NCI-H524 (cell line): ENCODE measurements around the gene PRKCA.
"Not testable (repeated sequence)": the region's sequence is repeated elsewhere in the genome, so short reads cannot be mapped to it uniquely, and the experiment has no call there.

Source experiments
- DNase-seq, 2 experiments: peaks; one replicate each; lab custom pipeline; 2025; lab: John Stamatoyannopoulos, UW

Gene PRKCA

DNA sequence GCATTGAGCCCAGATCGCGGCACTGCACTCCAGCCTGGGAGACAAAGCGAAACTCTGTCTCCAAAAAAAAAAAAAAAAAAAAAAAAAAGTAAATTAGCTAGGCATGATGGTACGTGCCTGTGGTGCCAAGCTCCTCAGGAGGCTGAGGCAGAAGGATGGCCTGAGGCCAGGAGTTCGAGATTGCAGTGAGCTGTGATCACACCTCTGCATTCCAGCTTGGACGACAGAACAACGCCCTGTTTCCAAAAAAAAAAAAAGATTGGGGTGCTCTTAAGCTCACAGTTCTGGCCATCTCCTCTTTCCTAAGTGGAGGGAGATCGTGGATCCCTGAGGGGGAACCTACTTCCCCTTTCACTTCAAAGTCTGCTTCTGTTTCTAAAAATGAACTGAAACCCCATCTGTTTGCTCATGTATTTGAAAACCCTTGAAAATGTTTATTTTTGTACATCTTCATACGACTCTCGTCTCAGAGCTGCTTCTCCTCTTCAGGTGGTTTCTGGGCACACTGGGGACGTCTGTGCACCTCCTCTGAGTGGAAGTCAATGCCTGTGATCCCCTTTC lies 138.8 kb downstream of the PRKCA start:
- no peak for DNase-seq

DNA sequence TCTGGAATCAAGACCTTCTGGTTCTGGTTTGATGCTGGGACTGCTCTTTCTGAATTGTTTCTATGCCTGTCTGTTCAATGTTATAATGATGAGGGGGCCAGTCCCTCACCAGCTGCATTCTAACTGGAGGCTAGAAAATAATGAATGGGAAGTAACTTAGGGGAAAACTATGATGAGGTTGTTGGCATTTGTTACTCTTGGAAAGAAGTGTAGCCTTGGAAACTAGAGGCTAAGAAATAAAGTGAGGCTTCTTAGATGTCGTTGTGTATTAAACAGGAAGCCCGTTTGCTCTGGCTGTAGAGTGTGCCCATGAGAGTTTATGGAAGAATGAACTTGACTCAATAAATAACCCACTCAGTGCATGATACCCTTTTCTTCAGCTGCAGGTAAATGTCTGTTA lies 140.8 kb downstream of the PRKCA start:
- no peak for DNase-seq

DNA sequence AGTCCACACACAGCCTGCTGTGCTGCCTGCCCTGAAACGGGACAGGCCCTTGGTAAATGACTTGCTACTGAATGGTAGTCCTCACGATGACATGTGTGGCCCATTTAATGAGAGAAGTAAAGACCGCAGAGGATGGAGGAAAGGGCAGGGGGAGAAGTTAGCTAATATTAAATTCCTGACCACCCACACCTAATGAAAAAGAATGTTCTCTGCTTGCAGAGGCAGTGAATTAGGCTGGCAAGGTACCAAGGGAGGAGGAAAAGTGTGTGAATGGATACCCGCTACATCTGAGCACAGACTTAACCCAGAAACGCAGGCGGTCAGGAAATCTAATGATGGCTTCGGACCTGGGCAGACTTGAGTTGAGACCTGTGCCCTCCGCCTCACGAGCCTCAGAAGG lies 141.2 kb downstream of the PRKCA start:
- no peak for DNase-seq

DNA sequence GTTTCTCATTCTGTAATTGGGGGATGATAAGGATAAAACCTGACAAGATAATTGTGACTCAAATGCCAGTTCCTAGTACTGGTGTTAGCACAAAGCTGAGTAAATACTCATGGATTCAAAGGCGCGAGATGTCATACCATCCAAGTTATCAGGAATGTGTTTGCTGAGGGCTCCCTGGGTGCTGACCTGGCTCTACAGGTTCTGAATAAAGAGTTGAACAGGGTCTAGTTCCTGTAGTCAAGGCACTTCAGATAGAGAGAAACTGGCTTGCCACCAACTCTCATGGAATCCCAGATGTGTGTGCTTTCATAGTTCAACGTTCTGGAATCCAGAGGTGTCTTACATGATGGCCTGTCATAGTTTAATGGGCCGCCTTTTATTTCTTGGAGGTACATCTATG lies 141.6 kb downstream of the PRKCA start:
- no peak for DNase-seq

DNA sequence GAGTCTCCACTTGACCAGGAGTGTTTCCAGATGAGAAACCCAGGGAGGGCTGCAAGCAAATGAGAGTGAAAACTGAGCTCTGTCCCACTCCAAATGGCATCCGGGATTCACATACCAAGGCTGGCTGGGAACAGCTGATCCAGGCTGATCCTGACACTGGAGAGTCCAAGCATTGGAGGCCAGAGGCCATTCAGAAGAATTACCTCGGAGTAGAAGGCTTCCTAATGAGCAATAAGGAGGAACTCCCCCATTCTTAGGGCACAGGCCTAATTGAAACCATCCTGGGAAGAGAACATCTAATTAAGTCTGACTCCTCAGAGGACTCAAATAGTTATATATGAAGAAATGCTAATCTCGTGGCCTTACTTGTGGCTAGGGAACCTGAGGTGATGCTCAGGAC lies 142.8 kb downstream of the PRKCA start:
- no peak for DNase-seq

DNA sequence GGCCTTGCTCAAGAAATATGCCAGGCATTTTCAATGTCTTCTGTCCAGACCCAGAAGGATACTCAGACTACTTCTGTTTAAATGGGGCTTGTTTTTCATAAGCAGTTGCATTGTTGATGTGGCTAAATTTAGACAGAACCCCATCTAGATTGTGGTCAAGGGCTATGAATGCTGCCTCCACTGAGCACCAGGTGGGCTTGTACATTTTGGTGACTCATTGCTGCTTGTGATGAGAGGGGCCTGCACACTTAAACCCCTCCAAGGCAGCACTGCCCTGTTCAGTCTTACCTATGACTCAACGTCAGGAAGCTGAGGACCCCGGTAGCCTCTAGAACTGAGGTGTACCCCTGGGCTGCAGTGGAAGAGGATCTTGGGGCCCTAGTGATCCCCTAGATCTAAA lies 144.0 kb downstream of the PRKCA start:
- DNase-seq, result no peak

DNA sequence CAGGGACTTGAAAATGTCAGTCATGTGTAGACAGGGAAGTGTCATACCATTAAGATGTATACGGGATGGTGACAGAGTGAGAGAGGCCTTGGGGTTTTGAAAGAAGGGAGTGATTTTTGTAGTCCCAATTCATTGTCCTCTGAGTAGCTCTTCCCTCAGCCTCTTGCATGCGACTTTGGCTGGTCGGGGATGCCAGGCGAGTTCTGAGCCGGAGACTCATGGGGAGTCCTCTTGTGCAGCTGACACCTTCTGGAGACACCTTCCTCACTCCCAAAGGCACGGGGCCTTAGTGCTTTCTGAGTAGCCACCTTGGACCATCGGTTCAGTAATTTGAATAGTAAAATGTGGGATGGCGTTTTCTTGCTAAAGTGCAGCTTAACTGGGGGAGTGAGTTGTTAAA lies 144.7 kb downstream of the PRKCA start:
- no peak for DNase-seq

DNA sequence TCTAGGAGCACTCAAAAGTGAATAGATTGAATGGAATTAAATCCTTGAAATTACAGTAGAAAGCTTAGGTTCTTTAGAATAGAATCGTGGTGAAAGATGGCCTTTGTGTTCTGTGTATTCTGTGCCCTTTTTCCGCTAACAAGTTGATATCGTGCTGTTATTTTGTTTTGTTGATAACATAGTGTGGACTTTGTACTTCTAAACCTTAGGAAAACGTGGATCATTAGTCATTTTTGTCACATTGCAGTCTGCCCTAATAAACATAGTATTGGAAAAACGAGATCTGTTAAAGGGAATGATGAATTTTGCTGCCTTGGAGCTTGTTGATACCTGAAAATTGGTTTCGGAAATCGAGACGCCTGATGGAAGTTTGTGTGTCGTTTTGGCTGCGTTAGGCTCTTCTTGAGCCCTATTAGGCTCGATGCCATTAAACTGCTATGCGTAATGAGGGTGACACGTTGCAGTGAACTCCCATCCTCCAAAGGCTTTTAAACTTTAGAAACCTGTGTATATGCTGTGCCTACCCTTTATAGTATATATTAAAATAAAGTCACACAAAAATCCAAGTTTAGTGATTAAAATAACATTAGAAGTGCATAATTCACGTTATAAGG lies 145.7 kb downstream of the PRKCA start:
- DNase-seq, result no peak

DNA sequence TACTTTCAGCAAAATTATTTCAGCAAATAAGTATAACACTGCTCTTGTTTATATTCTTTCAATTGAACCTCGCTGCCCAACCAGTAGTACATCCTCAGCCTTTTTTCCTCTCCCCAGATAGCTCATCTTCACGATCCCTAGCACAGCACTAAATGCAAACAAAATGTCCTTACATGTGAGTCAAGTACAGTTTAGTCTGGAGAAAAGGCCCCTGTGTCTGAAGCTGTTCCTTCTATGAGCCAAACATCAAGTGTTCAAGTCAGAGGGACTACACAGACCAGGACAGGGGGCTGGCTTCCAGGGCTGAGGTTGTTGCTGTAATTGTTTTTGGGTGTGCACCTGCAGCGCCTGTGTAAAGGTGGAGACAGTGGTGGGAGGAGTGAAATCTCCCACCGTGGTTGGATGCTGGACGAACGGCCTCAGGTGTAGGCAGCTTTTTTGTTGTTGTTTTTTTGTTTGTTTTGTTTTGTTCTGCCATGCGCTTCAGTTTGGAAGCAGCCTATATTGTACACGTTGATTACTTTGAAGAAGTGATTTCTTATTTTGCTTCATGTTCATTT lies 147.1 kb downstream of the PRKCA start:
- no peak for DNase-seq

DNA sequence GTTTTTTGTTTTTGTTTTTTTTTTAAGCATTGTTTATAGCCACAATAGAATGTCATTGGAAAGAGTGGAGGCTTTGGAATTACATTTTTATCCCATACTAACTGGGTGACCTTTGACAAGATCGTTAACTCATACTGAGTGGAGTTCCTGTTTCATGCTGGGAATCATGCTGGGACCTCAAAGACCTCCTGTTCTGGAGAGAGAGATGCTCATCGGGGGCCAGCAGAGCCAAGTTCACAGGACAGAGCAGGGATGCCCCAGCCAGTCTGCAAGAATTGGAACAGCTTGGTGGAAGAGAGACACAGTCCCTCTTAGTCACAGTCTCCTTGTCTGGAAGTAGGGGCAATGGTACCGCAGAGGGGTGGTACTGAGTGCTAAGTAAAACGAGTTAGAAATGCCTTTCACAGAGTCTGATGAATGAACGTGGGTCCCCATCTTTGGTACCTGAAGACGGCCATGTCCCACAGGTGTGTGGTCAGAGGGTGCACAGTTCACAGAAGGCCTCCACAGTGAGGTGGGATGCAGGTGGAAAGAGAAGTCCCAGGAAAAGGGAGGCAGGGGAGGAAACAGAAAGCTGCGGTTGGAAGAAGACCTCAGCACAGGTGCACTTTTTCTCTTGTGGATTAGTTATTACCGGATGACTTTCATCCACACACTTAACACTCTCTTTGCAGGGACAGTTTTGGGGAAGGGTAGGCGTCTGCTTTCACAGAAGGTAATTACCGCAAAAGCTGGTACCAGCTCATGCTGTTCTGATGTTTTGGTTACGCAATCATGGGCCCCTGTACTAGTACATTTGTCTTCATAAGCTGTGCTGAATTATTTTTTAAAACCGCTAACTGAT lies 147.8 kb downstream of the PRKCA start:
- no peak for DNase-seq

DNA sequence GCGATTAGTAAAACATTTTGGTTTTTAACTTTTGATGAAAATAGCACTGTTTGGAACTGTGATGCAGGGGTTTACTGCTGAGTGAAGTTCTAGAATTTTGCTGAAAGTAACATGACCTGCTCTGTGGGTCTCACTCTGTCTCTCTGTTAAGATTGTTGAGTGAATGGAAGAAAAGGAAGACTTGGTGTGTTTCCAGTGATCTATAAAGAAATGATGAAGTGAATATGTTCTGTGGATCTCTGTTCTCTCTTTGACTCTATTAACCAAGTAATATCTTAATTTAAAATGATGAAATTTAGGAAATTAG lies 148.4 kb downstream of the PRKCA start:
- DNase-seq, result no peak

DNA sequence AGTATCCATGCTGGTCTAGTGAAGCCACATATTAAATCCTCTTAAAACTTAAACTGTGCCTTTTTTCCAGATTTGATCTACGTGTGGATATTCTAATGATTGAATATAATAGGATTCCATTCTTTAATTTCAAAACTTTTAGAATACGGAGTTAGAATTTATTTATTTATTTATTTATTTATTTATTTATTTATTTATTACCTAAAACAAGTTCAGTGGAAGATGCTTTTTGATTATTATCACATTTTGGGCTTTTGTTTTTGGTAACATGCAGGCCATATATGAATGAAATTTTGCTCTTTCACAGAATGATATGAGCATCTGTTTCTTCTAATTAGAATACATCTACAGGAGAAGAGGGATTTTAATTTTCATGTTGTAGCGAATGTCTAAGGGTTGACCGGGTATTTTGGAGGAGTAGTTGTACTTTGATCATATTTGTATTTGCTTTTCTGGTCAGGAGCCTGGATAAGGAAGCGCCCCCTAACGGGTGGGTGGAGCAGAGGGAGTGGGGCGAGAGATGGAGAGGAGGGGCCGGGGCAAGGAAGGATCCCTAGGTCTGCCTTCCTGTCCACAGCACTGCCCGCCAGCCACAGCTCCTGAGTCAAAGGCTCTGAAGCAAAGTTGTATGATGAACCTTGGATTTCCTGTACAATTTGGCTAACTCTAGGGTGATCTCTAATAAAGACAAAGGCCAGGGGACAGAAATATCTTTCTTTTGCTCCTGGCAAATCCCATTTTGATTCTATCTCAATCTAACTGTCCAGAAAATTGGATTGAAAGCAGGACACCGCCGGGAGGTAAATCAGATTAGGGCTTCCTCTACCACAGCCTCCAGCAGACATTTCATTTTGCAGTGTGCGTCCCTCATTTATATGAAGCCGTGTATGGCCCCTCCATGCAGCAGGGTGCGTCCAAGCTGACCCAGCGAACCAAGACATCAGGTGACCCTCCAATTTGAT lies 149.1 kb downstream of the PRKCA start:
- DNase-seq, result no peak

DNA sequence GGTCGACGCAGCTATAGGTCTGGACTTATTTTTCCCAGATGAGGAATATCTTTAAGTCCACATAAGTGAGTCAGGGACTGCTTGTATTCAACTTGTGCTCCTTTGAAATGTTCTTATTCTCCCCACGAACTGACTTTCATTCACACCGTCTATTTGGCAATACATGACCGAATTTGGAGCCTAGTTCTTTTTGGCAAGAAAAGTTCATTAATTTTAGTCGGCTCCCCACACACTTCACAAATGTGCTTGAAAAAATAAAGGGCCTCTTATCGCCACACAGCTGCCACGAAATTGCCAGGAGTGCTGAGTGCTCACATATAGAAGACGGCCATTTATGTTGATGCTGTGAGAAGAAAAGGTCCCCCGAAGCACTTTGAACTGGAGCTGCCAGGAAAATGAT lies 152.6 kb downstream of the PRKCA start:
- no peak for DNase-seq

DNA sequence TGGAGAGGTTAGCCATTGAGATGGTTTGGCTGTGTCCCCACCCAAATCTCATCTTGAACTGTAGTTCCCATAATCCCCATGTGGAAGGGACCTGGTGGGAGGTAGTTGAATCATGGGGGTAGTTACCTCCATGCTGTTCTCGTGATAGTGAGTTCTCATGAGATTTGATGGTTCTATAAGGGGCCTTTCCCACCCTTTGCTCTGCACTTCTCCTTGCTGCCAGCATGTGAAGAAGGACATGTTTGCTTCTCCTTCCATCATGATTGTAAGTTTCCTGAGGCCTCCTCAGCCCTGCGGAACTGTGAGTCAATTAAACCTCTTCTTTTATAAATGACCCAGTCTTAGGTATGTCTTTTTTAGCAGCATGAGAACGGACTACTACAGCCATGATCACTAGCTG lies 155.1 kb downstream of the PRKCA start:
- not testable (repeated sequence) for DNase-seq

DNA sequence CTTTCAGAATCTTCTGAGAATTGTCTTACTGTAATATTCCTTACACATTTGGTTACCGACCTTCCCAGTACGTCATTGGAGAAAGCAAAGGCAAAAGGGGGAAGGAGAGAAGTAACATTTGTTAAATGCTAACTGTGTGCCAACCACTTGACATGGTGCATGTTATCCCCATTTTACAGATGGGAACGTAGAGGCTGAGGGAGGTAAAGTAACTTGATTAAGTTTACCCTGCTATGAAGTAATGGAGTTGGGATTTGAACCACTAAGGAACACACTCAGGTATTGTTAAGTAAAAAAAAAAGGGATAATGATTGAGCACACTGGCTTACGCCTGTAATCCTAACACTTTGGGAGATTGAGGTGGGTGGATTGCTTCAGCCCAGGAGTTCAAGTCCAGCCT lies 156.4 kb downstream of the PRKCA start:
- no peak for DNase-seq

DNA sequence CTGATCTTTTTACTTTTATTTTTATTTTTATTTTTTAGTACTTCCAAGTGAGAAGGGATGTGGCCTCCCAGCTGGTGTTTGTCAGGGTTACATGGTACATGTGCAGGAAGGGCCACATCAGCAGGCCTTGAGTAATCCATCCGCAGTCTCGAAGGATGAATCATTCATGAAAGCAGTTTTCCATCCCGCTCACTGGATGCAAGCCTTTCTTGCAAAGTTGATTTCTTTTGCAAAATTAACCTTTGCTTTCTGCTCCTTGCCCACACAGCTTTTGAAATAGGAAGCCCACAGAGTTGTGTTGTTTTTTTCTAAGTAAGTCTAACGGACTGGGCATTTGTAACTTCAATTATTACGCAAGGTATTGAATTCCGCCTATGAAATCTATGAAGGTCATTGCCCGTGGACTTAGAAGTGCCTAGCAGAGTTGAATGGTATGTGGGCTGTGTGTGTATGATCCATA lies 157.4 kb downstream of the PRKCA start:
- no peak for DNase-seq

DNA sequence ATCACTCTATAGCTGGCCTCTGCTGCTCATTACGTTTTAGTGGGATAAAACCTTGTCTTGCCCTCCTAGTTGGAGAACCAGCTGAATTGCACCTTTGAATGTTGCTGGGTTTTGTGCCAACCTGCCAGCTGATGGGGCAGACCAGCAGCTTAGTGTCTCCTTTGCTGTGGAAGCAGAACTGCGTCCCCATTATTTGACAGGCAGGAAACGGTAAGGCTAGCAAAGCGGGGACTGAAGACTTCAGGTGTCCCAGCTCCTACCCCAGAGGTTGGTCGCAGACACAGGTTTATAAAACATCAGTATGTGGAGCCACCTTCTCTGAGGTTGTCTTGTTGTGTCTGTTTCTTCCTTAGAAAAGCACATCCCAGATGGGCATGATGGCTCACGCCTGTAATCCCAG lies 158.1 kb downstream of the PRKCA start:
- DNase-seq, result no peak

DNA sequence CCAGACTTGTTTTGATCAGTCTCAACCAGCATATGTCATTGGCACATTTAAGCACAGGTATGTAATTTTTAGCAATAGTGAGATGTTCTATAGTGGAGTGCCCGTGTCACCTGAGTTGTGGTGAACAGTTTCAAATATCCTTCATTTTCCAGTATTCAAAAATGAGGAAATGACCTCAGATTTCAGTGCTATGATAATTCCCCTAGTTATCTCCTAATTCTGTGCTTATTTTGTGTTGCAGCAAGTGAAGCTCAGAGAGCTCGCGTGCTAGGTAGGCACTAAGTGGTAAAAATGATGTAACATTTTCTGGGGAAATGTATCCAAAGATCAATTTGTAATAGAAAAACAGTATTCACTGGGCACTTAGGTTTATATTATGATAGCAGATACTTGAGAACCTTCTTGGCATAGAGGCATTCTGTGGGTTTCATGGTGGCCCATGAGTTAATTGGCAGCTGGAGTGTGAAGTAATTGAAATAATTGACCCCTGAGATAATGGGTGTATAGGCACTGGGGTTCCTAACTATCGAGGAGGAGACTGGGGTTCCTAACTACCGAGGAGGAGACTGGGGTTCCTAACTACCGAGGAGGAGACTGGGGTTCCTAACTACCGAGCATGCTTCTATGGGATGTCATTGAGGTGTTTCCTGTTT lies 159.1 kb downstream of the PRKCA start:
- DNase-seq, result no peak

DNA sequence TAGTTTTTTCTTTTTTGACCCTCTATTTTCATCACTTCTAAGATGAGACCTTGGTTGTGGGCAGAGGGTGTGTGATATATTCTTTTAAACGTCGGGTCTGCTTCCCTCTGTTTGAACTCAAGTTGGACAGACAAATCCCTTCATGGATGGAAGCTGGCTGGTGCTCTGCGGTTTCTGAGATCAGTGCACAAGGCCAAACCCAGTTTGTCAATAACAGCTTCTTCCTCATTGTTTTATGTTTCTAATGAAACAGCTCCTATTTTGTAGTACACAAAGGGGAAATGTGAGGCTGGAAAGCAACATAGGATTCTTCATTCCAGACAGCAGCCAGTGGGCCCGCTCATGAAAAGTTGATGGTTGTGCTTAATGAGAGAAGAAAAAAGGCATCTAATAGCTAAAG lies 159.6 kb downstream of the PRKCA start:
- no peak for DNase-seq

DNA sequence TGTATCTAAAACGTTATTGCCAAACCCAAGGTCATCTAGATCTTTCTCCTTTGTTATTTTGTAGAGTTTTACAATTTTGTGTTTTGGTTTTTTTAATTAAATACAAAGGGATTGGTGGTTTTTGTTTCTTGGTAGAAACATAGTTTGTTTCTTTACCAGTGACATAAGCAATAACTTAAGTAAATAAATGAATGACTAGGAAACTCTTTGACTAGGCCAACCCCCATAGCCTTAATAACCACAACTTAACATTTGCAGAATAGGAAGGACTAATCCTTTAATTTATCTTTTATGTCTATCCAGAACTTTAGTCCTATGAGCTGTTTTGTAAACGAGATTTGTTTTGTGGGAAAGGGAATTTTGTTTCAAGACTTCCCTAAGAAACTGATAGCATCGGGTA lies 162.5 kb downstream of the PRKCA start:
- no peak for DNase-seq

DNA sequence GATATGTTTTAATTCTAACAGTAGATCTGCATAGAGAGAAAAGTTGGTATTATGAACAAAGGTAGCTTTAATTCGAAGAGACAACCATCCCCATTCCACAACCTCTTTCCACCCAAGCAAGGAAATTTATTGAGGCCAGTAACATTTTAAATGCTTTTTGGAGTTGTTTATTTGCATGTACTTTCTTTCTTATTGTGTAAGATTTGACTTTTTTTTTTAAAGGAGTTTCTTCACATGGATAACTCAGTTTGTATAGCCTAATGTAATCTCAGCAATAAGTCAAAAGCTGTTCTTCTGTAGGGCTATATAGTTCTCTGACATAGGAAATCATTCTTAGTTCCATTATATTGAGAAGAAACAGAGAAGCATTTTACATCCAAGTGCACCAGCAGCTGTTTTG lies 163.3 kb downstream of the PRKCA start:
- DNase-seq, result no peak
